H9 (cell line): ENCODE measurements around the gene TPT1. TPM values are rescaled to one million over a fixed set of nuclear protein-coding genes. Genes with fewer than 3 reads are reported as not detected.

Source experiments
- DNase-seq: peaks from one replicate; pipeline ENCODE4 v3.0.0-alpha.2; 2017
- H2AFZ ChIP-seq: one replicate; pipeline ENCODE4 v1.6.1; 2013; ENCODE audit warnings: mild to moderate bottlenecking, low read length, control low read depth, moderate library complexity
- H2AK5ac ChIP-seq: 2 replicates; pipeline ENCODE4 v1.6.1; 2013; ENCODE audit warnings: low read length, control low read depth, mixed read lengths; ENCODE audit not compliant: insufficient read length
- H2BK120ac ChIP-seq: one replicate; pipeline ENCODE4 v1.6.1; 2013; ENCODE audit warnings: low read depth, mild to moderate bottlenecking, low read length, control low read depth, inconsistent platforms; ENCODE audit not compliant: poor library complexity, severe bottlenecking
- H2BK12ac ChIP-seq: 2 replicates; pipeline ENCODE4 v1.6.1; 2013; ENCODE audit warnings: low read length, control low read depth, mixed read lengths, low read depth; ENCODE audit not compliant: insufficient read length
- H2BK15ac ChIP-seq: 2 replicates; pipeline ENCODE4 v1.6.1; 2013; ENCODE audit warnings: low read depth, low read length, control low read depth
- H2BK20ac ChIP-seq: one replicate; pipeline ENCODE4 v1.6.1; 2013; ENCODE audit warnings: low read depth, mild to moderate bottlenecking, low read length, control low read depth, inconsistent platforms; ENCODE audit not compliant: poor library complexity, severe bottlenecking
- H2BK5ac ChIP-seq: 2 replicates; pipeline ENCODE4 v1.6.1; 2013; ENCODE audit warnings: low read length, control low read depth, mixed read lengths; ENCODE audit not compliant: insufficient read length
- H3K14ac ChIP-seq: 2 replicates; pipeline ENCODE4 v1.6.1; 2013; ENCODE audit warnings: low read length, control low read depth; ENCODE audit not compliant: insufficient read depth
- H3K18ac ChIP-seq: 2 replicates; pipeline ENCODE4 v1.6.1; 2013; ENCODE audit warnings: low read depth, mild to moderate bottlenecking, mixed read lengths, low read length, control low read depth; ENCODE audit not compliant: insufficient read length
- H3K23ac ChIP-seq: 2 replicates; pipeline ENCODE4 v1.6.1; 2013; ENCODE audit warnings: low read length, control low read depth, mixed read lengths, low read depth; ENCODE audit not compliant: insufficient read length
- H3K23me2 ChIP-seq: 2 replicates; pipeline ENCODE4 v1.6.1; 2013; ENCODE audit warnings: low read depth, mild to moderate bottlenecking, mixed read lengths, low read length, control low read depth; ENCODE audit not compliant: insufficient read length, poor library complexity, severe bottlenecking
- H3K27ac ChIP-seq: 2 replicates; pipeline ENCODE4 v1.5.1; 2013; ENCODE audit warnings: low read length, control low read depth, mixed read lengths, low read depth; ENCODE audit not compliant: insufficient read length
- H3K27me3 ChIP-seq: 2 replicates; pipeline ENCODE4 v1.6.1; 2013; ENCODE audit warnings: low read length, control low read depth, inconsistent platforms; ENCODE audit not compliant: insufficient read depth
- H3K4ac ChIP-seq: 2 replicates; pipeline ENCODE4 v1.6.1; 2013; ENCODE audit warnings: low read depth, mild to moderate bottlenecking, control low read depth, inconsistent platforms, low read length, moderate library complexity
- H3K4me1 ChIP-seq: 2 replicates; pipeline ENCODE4 v1.6.1; 2013; ENCODE audit warnings: low read length, control low read depth, inconsistent platforms; ENCODE audit not compliant: insufficient read depth
- H3K4me2 ChIP-seq: 2 replicates; pipeline ENCODE4 v1.6.1; 2013; ENCODE audit warnings: low read length, control low read depth, mixed read lengths; ENCODE audit not compliant: insufficient read length, insufficient read depth
- H3K56ac ChIP-seq: 2 replicates; pipeline ENCODE4 v1.6.1; 2013; ENCODE audit warnings: low read depth, mild to moderate bottlenecking, mixed read lengths, low read length, control low read depth; ENCODE audit not compliant: insufficient read length
- H3K79me1 ChIP-seq: 2 replicates; pipeline ENCODE4 v1.6.1; 2013; ENCODE audit warnings: low read depth, mild to moderate bottlenecking, moderate library complexity, low read length, control low read depth, inconsistent platforms; ENCODE audit not compliant: insufficient read depth, poor library complexity, severe bottlenecking
- H3K79me2 ChIP-seq: 2 replicates; pipeline ENCODE4 v1.6.1; 2013; ENCODE audit warnings: low read length, control low read depth, inconsistent platforms; ENCODE audit not compliant: insufficient read depth
- H3K9ac ChIP-seq: 2 replicates; pipeline ENCODE4 v1.6.1; 2013; ENCODE audit warnings: low read length, control low read depth, mixed read lengths; ENCODE audit not compliant: insufficient read length; ENCODE audit errors: extremely low read depth
- H3K9me3 ChIP-seq: one replicate; pipeline ENCODE4 v1.6.1; 2013; ENCODE audit warnings: low read depth, low read length, inconsistent platforms; ENCODE audit not compliant: control insufficient read depth
- H3T11ph ChIP-seq: one replicate; pipeline ENCODE4 v1.6.1; 2013; ENCODE audit warnings: mild to moderate bottlenecking, low read length, control low read depth, inconsistent platforms
- H4K20me1 ChIP-seq: one replicate; pipeline ENCODE4 v1.6.1; 2013; ENCODE audit not compliant: control insufficient read depth, insufficient read length, insufficient read depth
- H4K5ac ChIP-seq: 2 replicates; pipeline ENCODE4 v1.6.1; 2013; ENCODE audit warnings: low read depth, mild to moderate bottlenecking, mixed read lengths, low read length, control low read depth; ENCODE audit not compliant: insufficient read length
- H4K8ac ChIP-seq: replicated peaks from 2 replicates; pipeline ENCODE4 v1.6.1; 2013; ENCODE audit warnings: low read length, control low read depth, mixed read lengths, low read depth; ENCODE audit not compliant: insufficient read length
- H4K91ac ChIP-seq: 2 replicates; pipeline ENCODE4 v1.6.1; 2013; ENCODE audit warnings: low read depth, mild to moderate bottlenecking, moderate library complexity, mixed read lengths, low read length, control low read depth; ENCODE audit not compliant: insufficient read length
- H3K27ac Mint-ChIP-seq, 3 experiments: 2 replicates in 2 of 3; 3 replicates in 1 of 3; pipeline ENCODE4 v1.8.0; 2020 to 2021; ENCODE audit warnings: mixed read lengths in 3 of 3, mild to moderate bottlenecking in 1 of 3, moderate library complexity in 1 of 3
- H3K27me3 Mint-ChIP-seq: 2 replicates; pipeline ENCODE4 v1.8.0; 2021; ENCODE audit warnings: low read depth, mild to moderate bottlenecking, moderate library complexity, mixed read lengths
- H3K36me3 Mint-ChIP-seq, 3 experiments: 2 replicates in 2 of 3; 3 replicates in 1 of 3; pipeline ENCODE4 v1.8.0; 2020 to 2021; ENCODE audit warnings: low read depth in 3 of 3, mixed read lengths in 3 of 3; ENCODE audit not compliant: insufficient read depth in 1 of 3
- H3K4me1 Mint-ChIP-seq, 2 experiments: 2 replicates each; pipeline ENCODE4 v1.8.0; 2020; ENCODE audit warnings: mixed read lengths in 2 of 2
- H3K4me3 Mint-ChIP-seq, 2 experiments: 2 replicates in 1 of 2; 3 replicates in 1 of 2; pipeline ENCODE4 v1.8.0; 2020 to 2021; ENCODE audit warnings: mild to moderate bottlenecking in 2 of 2, mixed read lengths in 2 of 2, moderate library complexity in 1 of 2
- H3K9me3 Mint-ChIP-seq, 2 experiments: 2 replicates in 1 of 2; 3 replicates in 1 of 2; pipeline ENCODE4 v1.8.0; 2020; ENCODE audit warnings: mild to moderate bottlenecking in 2 of 2, mixed read lengths in 2 of 2, moderate library complexity in 1 of 2
- WGBS: extraction: QIAGEN DNeasy Blood & Tissue Kit; methylation state at CpG from one replicate; pipeline ENCODE4 v1.1.7; 2013; ENCODE audit warnings: missing lambda C conversion rate, low lambda C conversion rate, mixed read lengths; ENCODE audit not compliant: insufficient read length; ENCODE audit errors: extremely low coverage; 5-methylcytosine and 5-hydroxymethylcytosine counted together
- total RNA-seq: library from RNA; stranded (reverse); gene quantifications from 2 replicates; pipeline ENCODE4 v1.2.1, GENCODE V29; 2021
- TF ChIP-seq, protein P1 (sequence below): fragments of 200-600 bp; sonication (generic); conservative IDR thresholded peaks from 3 replicates; pipeline ENCODE4 v1.8.0; 2021; ENCODE audit warnings: antibody characterized with exemption, mild to moderate bottlenecking

TPT1 gene
- total RNA-seq, 1 experiment from 2014 or later, result 2,205 TPM

DNA sequence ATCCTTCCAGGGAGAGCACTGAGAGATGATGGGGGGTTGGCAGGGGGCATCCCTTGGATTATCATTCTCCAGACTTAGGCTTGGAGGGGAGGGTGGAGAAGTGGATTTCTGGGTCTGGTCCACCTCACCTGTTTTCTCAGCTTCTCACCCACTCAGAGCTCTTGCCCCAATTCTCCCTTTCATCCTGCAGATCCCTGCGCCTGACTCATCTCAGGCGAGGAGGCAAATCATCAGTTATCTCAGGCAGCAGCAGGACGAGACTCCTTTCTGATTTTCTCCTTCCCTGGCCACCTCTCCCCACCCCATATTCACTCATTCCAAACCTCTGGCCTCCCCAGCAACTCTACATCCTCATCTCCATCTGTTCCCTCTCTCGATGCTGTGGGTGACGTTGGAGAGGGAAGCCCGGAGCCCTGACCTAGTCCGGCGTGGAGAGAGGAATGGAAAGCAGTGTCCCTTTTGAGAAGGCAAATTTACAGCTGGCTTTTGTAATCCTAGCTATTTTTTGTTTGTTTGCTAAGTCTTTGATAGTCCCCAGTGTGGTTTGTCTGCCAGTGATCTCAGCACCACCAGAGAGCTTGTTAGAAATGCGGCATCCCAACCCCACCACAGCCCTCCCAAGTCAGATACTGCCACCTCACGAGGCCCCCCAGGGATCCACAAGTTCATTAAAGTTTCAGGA, 24.0 kb upstream of the TPT1 start:
- Mint-ChIP-seq H3K27ac (peak overlapping the region in 2 of 3 experiments; percentile 84 to 88; a peak in 4 of 7 replicates), H3K9me3 (peaks cover 10 to 14% of the 10 kb centered on the region in 2 experiments; a peak in 4 of 5 replicates), H3K4me1 (peaks cover 15 to 18% of the 10 kb centered on the region in 2 experiments), H3K4me3 (no peak overlapping the region; a peak in 1 of 5 replicates), H3K27me3 (no peaks in the 10 kb centered on the region), H3K36me3 (peaks cover 24 to 34% (median 24%) of the 10 kb centered on the region in 3 experiments)
- Histone ChIP-seq H2AFZ (no peak overlapping the region), H3T11ph (no peak overlapping the region), H4K91ac (no peak overlapping the region), H2BK12ac (no peak overlapping the region), H2AK5ac (no peak overlapping the region), H4K5ac (no peak overlapping the region), H3K56ac (no peak overlapping the region), H3K23ac (no peak overlapping the region), H2BK5ac (no peak overlapping the region), H3K79me2 (no peaks in the 10 kb centered on the region), H4K8ac (no peak overlapping the region), H2BK120ac (no peak overlapping the region), H3K9ac (no peak overlapping the region), H3K27me3 (no peaks in the 10 kb centered on the region), H3K79me1 (no peaks in the 10 kb centered on the region), H2BK20ac (no peak overlapping the region), H4K20me1 (no peaks in the 10 kb centered on the region), H3K4me2 (no peak overlapping the region), H3K9me3 (no peaks in the 10 kb centered on the region), H3K4me1 (no peaks in the 10 kb centered on the region), H3K18ac (no peak overlapping the region), H3K23me2 (no peaks in the 10 kb centered on the region), H3K27ac (no peak overlapping the region), H2BK15ac (no peak overlapping the region), H3K14ac (no peak overlapping the region), H3K4ac (no peak overlapping the region)
- no CpG with 5 or more reads among the region's 10 CpGs for WGBS
- TF ChIP-seq, protein P1, sequence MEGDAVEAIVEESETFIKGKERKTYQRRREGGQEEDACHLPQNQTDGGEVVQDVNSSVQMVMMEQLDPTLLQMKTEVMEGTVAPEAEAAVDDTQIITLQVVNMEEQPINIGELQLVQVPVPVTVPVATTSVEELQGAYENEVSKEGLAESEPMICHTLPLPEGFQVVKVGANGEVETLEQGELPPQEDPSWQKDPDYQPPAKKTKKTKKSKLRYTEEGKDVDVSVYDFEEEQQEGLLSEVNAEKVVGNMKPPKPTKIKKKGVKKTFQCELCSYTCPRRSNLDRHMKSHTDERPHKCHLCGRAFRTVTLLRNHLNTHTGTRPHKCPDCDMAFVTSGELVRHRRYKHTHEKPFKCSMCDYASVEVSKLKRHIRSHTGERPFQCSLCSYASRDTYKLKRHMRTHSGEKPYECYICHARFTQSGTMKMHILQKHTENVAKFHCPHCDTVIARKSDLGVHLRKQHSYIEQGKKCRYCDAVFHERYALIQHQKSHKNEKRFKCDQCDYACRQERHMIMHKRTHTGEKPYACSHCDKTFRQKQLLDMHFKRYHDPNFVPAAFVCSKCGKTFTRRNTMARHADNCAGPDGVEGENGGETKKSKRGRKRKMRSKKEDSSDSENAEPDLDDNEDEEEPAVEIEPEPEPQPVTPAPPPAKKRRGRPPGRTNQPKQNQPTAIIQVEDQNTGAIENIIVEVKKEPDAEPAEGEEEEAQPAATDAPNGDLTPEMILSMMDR, result no peak
- DNase-seq, result no peak
